Right lobe of liver (tissue), 6 donors: ENCODE measurements around the gene POLD4. TPM values are rescaled to one million over a fixed set of nuclear protein-coding genes. Genes with fewer than 3 reads are reported as not detected.

Experiments used
- ATAC-seq, 4 donors: fragments of 200-7000 bp; cut with Tn5 transposase; one replicate each; pipeline ENCODE4 v1.9.1; 2020; ENCODE audit warnings: mild to moderate bottlenecking in 4 of 4, moderate library complexity in 4 of 4
- DNase-seq, 3 donors: peaks; one replicate each; pipeline ENCODE4 v3.0.0-alpha.2; 2020
- H3K27ac ChIP-seq, 3 donors: fragments of 200-600 bp; one replicate each; pipeline ENCODE4 v1.8.0; 2022
- H3K27me3 ChIP-seq, 2 donors: fragments of 200-600 bp; one replicate each; pipeline ENCODE4 v1.8.0; 2022
- H3K36me3 ChIP-seq, 4 donors: fragments of 200-600 bp; sonication (generic) in 1 of 4; one replicate each; pipeline versions ENCODE4 v1.5.1 to v1.8.0; 2017 to 2022; ENCODE audit warnings: control low read depth in 1 of 4
- H3K4me1 ChIP-seq, 4 donors: fragments of 200-600 bp; sonication (generic) in 1 of 4; one replicate each; pipeline versions ENCODE4 v1.5.1 to v1.8.0; 2017 to 2022; ENCODE audit warnings: control low read depth in 1 of 4
- H3K4me3 ChIP-seq, 3 donors: fragments of 200-600 bp; one replicate each; pipeline ENCODE4 v1.8.0; 2022
- H3K9me3 ChIP-seq, 4 donors: fragments of 200-600 bp; sonication (generic) in 1 of 4; one replicate each; pipeline versions ENCODE4 v1.5.1 to v1.8.0; 2017 to 2022; ENCODE audit warnings: control low read depth in 1 of 4
- POLR2A ChIP-seq: fragments of 450-650 bp; IDR thresholded peaks from one replicate; pipeline ENCODE4 v1.6.1; 2017; ENCODE audit warnings: antibody characterized with exemption, mild to moderate bottlenecking
- WGBS: methylation state at CpG from one replicate; pipeline ENCODE4 v1.1.6; 2018; ENCODE audit warnings: low coverage, low lambda C conversion rate; ENCODE audit not compliant: insufficient coverage; ENCODE audit errors: missing lambda C conversion rate; 5-methylcytosine and 5-hydroxymethylcytosine counted together
- intact Hi-C, 2 donors: fragments of 100-400 bp; cut with DNase I; formaldehyde crosslinking; loops; one replicate each; pipeline versions ENCODE4 v1.11.2 to v1.14.1; 2022
- total RNA-seq, 6 experiments: library from RNA; depleted of rRNA in 2 of 6; stranded (reverse); fragments of >200 nt in 2 of 6; fragmentation: NEBNext Ultra II Directional in 3 of 6; extraction: Animal tissue kit (Norgen Biotek cat#: 25700) in 3 of 6; gene quantifications; one replicate each; pipeline versions ENCODE4 v1.1.0 to v1.2.4, GENCODE V29; 2016 to 2023
- TF ChIP-seq, protein P1 (sequence below), 4 donors: fragments of 200-600 bp in 3 of 4; fragments of 450-650 bp in 1 of 4; IDR thresholded peaks; one replicate each; pipeline versions ENCODE4 v1.5.1 to v1.8.0; 2016 to 2022; ENCODE audit warnings: antibody characterized with exemption in 4 of 4, mild to moderate bottlenecking in 2 of 4
- donor health status: DM: no; HTN: yes; CAD: no.
- donor health status: DM: no; HTN: no; CAD: no.
- donor health status: DM: no; HTN: no; CAD: no.
- donor health status: DM: no; HTN: yes; CAD: no.
- donor health status: DM: no; HTN: yes; CAD: no.

Gene POLD4
- total RNA-seq, 6 experiments from 2014 or later: 70.5 to 216 (median 97.9) TPM

DNA sequence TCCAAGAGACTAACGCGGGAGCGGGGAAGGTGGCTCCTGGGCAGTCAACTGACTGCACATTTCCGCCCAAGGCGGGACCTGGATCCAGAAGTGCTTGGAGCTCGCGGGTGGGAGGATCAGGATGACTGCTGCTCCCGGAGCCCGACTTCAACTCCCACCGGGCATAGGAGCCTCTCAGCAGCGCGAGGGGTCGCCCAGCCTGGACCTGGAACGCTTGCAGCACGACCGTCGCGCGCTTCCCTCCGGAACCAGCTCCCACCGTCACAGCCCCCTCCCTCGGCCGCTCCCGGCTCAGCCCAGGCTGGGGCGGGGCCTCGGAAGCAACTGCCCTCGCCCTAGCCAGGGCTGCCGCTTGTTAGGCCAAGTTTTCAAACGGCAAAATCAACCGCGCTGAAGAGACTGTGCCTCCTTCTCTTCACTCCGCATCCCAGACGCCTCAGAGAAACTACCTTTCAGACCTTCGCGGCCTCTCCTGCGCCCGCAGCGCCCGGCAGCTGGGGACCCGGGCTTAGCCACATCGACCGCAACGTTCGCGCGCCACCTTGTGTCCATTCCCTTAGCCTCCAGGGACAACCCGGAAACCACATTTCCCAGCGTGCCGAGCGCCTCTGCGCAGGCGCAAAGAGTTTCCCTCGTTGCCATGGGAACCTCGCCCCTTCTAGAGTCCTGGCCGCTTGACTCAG lies 36.0 kb downstream of the POLD4 start:
- intact Hi-C loops: no loop called here
- Histone ChIP-seq H3K4me1 (peaks cover 0 to 7% (median 0%) of the 10 kb centered on the region in 4 donors), H3K4me3 (peak overlapping the region; percentile 72 to 93 (median 90)), H3K27me3 (no peaks in the 10 kb centered on the region), H3K27ac (peak overlapping the region; percentile 81 to 90 (median 83)), H3K36me3 (no peaks in the 10 kb centered on the region), H3K9me3 (no peaks in the 10 kb centered on the region)
- DNase-seq (peak; percentile 95 to 97 (median 96)), ATAC-seq (peak; percentile 90 to 94 (median 92))
- WGBS: 0% methylated on average over 25 of the region's 55 CpGs
- TF ChIP-seq, protein P1, sequence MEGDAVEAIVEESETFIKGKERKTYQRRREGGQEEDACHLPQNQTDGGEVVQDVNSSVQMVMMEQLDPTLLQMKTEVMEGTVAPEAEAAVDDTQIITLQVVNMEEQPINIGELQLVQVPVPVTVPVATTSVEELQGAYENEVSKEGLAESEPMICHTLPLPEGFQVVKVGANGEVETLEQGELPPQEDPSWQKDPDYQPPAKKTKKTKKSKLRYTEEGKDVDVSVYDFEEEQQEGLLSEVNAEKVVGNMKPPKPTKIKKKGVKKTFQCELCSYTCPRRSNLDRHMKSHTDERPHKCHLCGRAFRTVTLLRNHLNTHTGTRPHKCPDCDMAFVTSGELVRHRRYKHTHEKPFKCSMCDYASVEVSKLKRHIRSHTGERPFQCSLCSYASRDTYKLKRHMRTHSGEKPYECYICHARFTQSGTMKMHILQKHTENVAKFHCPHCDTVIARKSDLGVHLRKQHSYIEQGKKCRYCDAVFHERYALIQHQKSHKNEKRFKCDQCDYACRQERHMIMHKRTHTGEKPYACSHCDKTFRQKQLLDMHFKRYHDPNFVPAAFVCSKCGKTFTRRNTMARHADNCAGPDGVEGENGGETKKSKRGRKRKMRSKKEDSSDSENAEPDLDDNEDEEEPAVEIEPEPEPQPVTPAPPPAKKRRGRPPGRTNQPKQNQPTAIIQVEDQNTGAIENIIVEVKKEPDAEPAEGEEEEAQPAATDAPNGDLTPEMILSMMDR (IDR thresholded peaks at IDR 0.05): peak; percentile 93 to 99 (median 96)
- TF ChIP-seq POLR2A: peak; percentile 56

DNA sequence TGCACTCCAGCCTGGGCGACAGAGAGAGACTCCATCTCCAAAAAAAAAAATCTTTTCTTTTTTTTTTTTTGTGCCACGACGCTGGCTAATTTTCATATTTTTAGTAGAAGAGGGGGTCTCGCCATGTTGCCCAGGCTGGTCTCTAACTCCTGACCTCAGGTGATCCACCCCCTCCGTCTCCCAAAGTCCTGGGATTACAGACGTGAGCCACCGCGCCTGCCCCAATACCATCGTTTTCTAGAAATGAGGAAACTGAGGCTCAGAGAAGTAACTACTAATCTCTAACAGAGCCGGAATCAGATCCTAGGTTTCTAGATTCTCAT lies 36.5 kb downstream of the POLD4 start:
- H3K27ac ChIP-seq: peak overlapping the region; percentile 81 to 90 (median 83)
- H3K36me3 ChIP-seq: no peaks in the 10 kb centered on the region
- peaks cover 0 to 7% (median 0%) of the 10 kb centered on the region in 4 donors for H3K4me1 ChIP-seq
- intact Hi-C loops: no loop called here
- no peaks in the 10 kb centered on the region for H3K27me3 ChIP-seq
- no peaks in the 10 kb centered on the region for H3K9me3 ChIP-seq
- peak overlapping the region; percentile 72 to 93 (median 90) for H3K4me3 ChIP-seq
- no peak for TF ChIP-seq POLR2A
- TF ChIP-seq, protein P1 (IDR thresholded peaks at IDR 0.05): no peak
- peak in 1 of 4 donors; percentile 1 for ATAC-seq
- WGBS: 0% methylated on average over 8 of the region's 10 CpGs
- DNase-seq: no peak

DNA sequence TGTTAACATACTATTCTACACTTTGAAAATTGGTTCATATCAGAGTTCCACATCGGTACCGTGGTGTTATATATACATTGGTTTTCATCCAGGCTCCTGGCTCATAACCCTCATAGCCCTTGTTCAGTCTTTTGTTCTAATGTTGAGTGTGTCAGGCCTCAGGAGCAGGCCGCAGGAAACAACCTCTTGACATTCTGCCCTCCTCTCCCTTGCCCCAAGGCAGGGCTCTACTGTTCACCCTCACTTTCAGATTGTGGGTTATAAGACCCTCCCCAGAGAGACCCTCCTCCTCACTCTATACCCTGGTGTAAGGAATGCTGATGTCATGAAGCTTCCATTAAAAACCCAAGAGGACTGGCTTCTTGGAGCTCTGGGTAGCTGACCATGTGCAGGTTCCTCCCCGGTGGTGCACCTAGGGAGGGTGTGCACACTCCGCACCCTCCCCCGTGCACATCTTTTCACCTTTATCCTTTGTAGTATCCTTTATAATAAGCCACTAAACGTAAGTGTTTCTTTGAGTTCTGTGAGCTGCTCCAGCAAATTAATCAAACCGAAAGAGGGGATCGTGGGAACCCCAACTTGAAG lies 37.9 kb downstream of the POLD4 start:
- intact Hi-C loops: no loop called here
- DNase-seq (no peak), ATAC-seq (no peak)
- WGBS: 86% methylated on average over 7 of the region's 9 CpGs
- no peak overlapping the region for H3K27ac ChIP-seq
- no peaks in the 10 kb centered on the region for H3K27me3 ChIP-seq
- H3K36me3 ChIP-seq: no peaks in the 10 kb centered on the region
- no peak overlapping the region for H3K4me3 ChIP-seq
- H3K4me1 ChIP-seq: peaks cover 0 to 7% (median 0%) of the 10 kb centered on the region in 4 donors
- TF ChIP-seq POLR2A: no peak
- TF ChIP-seq, protein P1 (IDR thresholded peaks at IDR 0.05): no peak
- no peaks in the 10 kb centered on the region for H3K9me3 ChIP-seq

DNA sequence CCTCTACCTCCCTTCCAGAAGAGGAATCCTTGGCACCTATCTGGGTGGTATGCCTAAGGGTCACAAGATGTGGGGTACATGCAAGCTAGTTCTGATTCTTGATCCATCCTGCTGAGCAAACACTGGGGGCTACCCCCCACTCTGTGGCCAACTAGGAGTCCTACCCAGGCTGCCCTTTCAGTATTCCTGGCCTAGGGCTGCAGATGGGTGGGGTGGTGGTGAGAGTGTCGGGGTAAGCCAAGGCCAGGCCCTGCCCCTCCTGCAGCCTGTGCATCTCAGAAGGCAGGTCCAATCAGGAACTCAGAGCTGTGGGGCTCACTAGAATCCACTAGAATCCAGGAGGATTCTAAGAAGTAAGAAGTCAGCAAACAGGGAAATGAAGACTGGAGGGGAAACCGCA lies 39.1 kb downstream of the POLD4 start:
- ATAC-seq (no peak), DNase-seq (no peak)
- 100% methylated on average over 1 of the region's 2 CpGs for WGBS
- H3K4me1 ChIP-seq: peaks cover 0 to 7% (median 0%) of the 10 kb centered on the region in 4 donors
- no peak overlapping the region for H3K4me3 ChIP-seq
- H3K27ac ChIP-seq: no peak overlapping the region
- peaks cover 0 to 9% (median 0%) of the 10 kb centered on the region in 4 donors for H3K36me3 ChIP-seq
- TF ChIP-seq POLR2A: no peak
- TF ChIP-seq, protein P1 (IDR thresholded peaks at IDR 0.05): no peak
- no peaks in the 10 kb centered on the region for H3K9me3 ChIP-seq
- intact Hi-C loops: loop anchor here in 1 of 2 donors (5.0 kb wide), 1 partner anchor 52 kb away; no protein-coding TSS in a partner anchor
- no peaks in the 10 kb centered on the region for H3K27me3 ChIP-seq
